Gastrocnemius medialis (tissue), 4 donors: Measurements from ENCODE around the gene SLC25A47.

ENCODE experiments used
- CTCF ChIP-seq, 5 experiments: fragments of 450-650 bp in 3 of 5; fragments of 200-600 bp in 2 of 5; sonication (generic) in 2 of 5; IDR thresholded peaks in 4 of 5; conservative IDR thresholded peaks in 1 of 5; 1 replicate in 4 of 5; 2 replicates in 1 of 5; pipeline ENCODE4 v1.5.1; 2016 to 2019; ENCODE audit warnings: antibody characterized with exemption in 5 of 5, mild to moderate bottlenecking in 3 of 5, moderate library complexity in 3 of 5
- POLR2A ChIP-seq, 2 donors: fragments of 450-650 bp; IDR thresholded peaks; one replicate each; pipeline ENCODE4 v1.6.1; 2017; ENCODE audit warnings: antibody characterized with exemption in 2 of 2, mild to moderate bottlenecking in 2 of 2, moderate library complexity in 2 of 2

- TF ChIP-seq CTCF (IDR thresholded peaks at IDR 0.05 in 4 of 5, conservative IDR thresholded peaks at IDR 0.05 in 1 of 5): no peak
- TF ChIP-seq POLR2A (IDR thresholded peaks at IDR 0.05): no peak
Observed at GRCh38 chr14:100282083-100282350, 41.1 kb upstream of the SLC25A47 start.
